ENCODE measurements around the gene INPP1. TPM values are rescaled to one million over a fixed set of nuclear protein-coding genes. Genes with fewer than 3 reads are reported as not detected.

Gene INPP1
- total RNA-seq, 1 donor from 2014 or later, result 14.7 TPM

- DNase-seq, result no peak
Measured at GRCh38 chr2:190362894-190363293, 19.5 kb downstream of the INPP1 start.

DNA sequence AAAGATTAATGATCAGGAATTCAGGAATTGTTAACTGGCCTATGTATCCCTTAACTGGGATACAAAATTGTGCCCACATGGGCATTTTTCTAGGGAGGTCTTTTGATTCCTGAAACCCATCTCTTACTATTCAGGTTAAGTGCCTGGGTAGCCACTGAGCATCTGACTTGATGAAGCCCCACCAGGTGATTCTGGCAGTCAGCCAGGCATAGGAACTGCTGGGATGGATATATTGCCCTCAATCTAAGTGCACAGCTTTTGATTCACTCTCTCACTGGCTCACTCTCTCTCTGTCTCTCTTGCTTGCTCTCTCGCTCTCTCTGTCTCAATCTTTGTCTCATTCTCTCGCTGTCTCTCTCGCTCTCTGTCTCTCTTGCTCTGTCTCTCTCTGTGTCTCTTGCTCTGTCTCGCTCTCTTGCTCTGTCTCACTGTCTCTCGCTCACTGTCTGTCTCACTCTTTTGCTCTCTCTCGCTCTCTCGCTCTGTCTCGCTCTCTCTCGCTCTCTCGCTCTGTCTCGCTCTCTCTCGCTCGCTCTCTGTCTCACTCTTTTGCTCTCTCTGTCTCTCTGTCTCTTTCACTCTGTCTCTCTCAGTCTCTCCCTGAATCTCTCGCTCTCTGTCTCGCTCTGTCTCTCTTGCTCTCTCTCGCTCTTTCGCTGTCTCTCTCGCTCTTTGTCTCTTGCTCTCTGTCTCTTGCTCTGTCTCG is 22.3 kb downstream of the INPP1 start:
- DNase-seq, result no peak

DNA sequence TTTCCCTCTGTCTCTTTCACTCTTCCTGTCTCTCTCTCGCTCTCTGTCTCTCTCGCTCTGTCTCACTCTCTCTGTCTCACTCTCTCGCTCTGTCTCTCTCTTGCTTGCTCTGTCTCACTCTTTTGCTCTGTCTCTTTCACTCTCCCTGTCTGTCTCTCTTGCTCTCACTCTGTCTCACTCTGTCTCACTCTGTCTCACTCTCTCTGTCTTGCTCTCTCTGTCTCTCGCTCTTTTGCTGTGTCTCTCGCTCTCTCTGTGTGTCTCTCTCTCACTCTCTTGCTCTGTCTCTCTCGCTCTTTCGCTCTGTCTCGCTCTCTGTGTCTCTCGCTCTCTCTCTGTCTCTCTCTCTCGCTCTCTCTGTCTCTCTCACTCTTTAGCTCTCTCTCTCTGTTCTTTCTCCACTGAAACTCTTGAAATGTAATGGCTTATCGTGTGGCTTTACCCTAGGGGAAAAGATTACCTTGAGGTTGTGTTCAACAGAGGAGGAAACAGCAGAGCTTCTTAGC is 22.9 kb downstream of the INPP1 start:
- no peak for DNase-seq

DNA sequence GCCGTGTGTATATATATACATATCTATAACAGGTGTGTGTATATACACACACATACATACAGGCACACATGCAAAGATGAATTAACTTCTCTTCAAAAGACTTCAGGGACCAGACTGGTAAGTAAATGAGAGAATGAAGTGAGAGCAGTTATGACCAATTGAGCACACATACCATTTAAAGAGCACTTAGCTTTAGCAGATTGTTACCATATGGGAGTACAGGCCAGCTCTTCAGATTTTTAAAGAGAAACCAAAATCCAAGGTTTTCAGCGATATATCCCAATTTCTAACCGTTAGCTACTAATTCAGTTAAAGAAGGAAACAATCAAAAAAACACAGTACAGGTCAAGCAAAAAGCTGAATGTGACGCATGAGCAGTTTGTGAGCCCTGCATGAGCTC is 23.7 kb downstream of the INPP1 start:
- no peak for DNase-seq

DNA sequence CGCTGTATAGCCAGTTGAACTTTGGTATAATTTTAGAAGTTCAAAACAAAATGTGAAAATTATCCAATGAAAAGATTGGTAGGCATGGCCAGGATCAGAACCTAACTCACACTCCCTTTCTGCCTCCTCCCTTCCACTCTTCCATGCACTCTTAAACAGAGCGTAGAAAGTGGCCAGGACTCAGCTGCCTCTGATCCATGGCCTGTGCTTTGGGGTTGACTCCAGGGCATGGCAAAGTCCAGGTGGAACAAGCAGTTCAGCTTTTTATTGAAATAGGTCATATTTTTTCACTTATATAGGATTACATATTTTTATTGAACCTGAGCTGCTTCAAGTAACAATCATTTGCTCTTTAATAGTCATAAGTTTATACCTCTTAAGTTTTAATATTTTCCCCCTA is 26.2 kb downstream of the INPP1 start:
- DNase-seq, result no peak

DNA sequence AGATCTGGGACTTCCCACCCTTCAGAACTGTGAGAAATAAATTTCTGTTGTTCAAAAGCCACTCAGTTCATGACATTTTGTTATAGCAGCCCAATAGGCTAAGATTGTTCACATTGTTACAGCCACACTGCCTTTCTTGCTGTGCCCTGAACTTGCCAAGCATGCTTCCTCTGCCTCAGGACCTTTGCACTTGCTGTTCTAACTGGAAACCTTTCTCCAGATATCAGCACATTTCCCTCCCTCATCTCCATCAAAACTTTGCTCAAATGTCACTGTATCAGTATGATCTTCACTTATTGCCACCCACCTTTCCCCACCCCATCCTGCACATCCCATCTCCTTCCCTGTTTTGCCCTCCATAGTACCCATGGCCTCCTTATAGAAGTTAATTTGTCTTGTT is 32.7 kb downstream of the INPP1 start:
- no peak for DNase-seq

DNA sequence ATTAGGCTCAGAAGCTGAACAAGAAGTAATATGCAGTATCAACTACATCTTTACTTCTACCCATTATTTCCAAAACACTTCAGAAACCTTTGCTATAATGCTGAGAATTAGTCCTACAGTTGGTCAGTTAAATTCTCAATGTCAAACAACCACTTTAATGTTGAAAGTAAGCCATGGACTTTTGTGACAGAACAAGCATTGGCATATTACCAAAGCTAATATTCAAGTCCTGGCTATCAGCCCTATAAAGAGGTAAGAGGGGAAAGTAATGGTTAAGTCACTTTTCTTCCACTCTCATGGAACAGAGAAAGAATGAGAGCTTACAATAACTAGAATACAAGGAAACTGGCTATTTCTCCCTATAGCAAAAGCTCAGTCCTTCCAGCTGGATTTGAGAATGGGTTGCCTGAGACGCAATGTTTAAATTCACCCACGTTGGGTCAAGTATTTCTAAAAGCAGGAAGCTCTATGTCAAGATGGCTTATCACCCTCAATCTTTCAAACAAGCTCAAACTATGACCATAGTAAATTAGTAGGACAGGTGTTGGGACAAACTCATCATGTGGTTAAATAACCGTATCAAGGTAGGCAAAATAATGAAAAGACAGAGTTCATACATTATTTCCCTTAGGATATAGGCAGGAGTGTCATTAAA is 33.3 kb downstream of the INPP1 start:
- DNase-seq, result no peak

DNA sequence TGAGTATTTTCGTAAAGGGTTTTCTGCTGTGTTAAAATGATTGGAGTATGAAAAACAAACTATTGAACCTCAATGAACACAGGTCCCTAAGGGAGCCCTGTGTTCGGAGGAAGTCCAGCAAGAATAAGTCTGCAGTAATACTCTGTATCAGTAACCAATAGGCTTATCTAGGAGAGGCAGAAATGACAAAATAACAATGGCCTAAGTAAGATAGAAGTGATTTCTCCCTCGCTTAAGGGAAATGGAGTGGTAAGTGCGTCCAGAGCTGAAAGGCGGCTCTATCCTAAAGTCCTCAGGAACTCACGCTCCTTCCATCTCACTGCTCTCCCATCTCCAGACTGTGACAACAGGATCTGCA is 35.5 kb downstream of the INPP1 start:
- no peak for DNase-seq

DNA sequence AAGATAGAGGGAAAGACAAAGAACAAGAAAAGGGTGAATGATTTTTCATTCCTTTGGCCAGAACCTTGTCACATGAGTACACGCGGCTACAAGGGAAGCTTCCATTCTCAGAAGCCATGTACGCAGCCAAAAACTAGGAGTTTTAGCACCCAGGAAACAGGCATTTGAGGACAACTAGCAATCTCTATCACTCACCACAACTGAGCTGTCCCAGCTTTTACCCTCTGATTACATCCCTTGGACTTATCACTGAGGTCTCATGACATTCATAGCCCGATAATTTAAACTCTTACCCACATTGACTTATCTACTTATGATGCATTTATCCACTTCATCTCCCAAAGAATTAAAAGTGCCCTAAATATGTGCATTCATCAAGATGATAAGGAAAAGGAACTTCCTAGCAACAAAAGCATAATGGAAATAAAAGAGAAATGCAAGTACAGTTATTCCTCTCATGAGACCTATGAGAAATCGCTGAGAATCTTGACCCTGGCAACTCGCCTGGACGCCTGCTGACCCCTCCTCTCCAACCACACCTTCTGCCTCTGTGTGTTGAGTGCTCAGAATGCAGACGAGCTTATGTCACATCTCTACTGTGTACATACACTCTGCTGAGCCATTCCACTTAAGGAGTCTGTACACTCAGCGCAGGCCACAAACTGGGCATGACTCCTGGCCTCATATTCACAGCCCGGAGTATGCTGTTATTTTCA is 36.0 kb downstream of the INPP1 start:
- no peak for DNase-seq

DNA sequence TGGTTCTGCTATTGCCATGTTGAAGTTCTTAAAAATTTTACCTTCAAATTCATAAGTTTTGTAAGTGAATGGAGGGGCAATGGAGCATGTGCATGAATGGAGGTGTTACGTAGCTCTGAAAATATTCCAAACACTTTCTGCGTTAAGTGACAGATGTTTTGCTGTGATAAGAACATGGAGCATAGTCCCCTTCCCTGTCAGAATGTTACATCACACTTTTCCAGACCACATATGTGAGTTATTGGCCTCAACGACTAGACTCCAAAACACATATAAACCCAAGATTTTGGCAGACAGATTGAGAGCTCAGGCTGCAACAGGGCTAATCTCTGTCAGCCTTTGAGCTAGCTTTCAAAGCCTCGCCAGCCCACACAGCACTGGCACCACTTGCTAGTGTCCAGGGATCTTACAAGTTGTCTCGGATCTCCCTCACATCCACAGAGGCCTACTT is 37.6 kb downstream of the INPP1 start:
- no peak for DNase-seq

GRCh38 chr2:190382851-190383250 is 39.5 kb downstream of the INPP1 start:
- DNase-seq, result peak; percentile 6

DNA sequence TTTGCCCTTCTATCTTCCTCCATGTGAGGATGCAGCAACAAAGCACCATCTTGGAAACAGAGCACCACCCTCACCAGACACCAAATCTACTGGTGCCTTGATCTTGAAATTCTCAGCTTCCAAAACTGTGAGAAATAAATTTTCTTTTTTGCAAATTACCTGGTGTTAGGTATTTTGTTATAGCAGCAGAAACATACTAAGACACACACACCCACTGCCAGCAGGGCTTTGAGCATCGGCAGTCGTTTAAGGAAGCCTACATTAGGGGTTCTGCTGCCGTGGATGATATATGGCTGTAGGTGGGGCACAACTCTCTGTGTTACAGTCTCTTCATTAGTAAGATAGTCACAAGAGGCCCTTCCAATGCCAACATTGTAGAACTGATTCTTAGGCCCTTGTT is 44.0 kb downstream of the INPP1 start:
- no peak for DNase-seq

- no peak for DNase-seq
Measured at GRCh38 chr2:190396271-190396670, 52.9 kb downstream of the INPP1 start.

DNA sequence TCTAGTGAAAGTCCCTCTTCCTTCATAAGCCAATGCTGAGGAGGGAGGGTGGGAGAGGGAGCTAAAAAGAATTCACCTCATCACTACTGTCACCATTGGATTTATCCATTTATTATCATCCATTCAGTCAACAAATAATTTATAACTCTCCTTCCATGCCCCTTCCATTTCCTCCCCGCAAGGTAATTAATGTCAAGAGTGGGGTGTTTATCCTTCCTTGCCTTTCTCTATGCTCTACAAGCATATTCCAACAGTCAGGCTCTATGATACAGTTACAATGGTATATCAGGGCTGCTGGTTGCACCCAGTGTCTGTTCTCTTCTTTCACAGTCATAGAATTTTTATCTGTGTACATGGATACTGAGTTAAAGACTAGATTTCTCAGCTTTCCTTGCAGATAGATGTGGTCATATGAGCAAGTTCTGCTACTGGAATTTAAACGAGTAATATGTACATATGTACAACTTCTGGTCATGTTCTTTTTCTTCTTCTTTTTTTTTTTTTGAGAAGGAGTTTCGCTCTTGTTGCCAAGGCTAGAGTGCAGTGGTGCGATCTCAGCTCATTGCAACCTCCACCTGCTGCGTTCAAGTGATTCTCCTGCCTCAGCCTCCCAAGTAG is 59.7 kb downstream of the INPP1 start:
- DNase-seq, result no peak

DNA sequence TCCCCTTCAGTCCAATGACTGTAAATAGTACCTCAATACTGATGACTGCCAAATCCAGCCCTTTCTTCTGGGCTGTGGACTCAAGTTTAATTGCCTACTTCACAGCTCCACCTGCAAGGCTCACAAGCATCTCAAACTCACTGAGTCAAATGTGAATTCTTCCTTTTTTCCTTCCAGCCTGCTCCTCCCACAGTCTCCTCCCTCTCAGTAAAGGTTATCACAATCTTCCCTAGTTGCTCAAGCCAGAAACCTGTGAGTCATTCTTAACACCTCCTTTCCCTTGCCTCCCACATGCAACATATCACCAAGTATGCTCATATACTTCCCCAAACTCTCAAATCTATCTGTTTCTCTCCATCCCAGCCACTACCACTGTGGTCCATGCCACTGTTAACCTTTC is 61.1 kb downstream of the INPP1 start:
- no peak for DNase-seq

- no peak for DNase-seq
Measured at GRCh38 chr2:190405070-190405469, 61.7 kb downstream of the INPP1 start.

GRCh38 chr2:190405995-190406394 is 62.6 kb downstream of the INPP1 start:
- DNase-seq, result no peak

GRCh38 chr2:190406805-190407204 is 63.4 kb downstream of the INPP1 start:
- DNase-seq, result no peak

DNA sequence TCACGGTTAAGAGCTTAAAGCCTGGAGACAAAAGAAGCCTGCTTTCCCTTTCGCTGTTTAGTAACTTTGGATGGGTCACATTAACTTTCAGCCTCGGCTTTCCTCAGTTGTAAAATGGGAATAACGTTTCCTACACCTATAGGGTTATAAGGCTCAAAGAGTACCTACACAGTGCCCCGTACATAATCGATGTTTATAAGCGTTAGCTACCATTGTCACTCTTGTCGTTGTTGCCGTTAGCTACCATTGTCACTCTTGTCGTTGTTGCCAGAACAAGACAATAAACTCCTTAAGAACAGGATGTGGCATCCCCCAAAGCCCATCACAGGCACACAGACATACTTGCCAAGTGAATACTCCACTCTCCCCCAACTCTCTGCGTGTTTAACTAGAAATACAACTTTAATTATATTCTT is 63.9 kb downstream of the INPP1 start:
- no peak for DNase-seq

DNA sequence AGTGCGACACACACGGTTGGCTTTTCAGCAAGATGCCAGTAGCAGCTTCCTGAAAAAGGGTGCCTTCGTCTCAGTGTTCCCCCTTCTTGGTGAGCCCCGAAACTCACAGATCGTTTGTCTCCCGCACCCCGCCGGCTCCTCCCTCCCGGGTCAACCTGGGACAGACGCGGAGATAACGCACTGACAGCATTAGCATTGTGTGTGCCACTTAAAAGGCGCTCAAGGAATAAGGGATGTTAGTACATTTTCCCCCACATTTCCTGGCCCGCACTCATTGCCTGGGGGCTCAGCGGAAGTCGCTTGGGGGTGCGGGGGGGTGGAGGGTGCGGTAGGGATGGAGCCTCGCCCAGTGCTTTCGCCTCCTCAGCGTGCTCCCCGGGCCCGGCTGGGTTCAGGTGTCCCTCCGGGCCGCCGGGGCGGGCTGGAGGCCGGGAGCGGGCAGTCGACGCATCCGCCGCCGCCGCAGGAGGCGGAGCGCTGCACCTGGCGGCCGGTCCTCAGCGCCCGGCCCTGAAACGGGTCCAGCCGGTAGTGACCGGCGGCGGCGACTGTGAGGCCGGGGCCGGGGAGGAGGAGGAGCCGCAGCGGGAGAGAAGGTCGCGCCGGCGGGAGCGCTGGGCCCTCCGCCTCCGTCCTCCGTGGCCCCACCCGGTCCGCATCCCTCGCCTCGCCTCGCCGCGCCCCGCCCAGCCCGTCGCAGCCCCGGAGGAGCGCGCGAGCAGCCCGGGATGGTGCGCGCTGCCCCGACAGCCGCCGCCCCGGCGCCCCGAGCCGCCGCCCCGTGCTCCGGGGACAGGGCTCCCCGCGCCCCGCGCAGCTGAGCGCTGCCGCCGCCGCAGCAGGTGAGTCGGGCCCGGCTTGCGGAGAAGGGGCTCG is 64.5 kb downstream of the INPP1 start, which contains the start of gene MFSD6:
Gene MFSD6, plus strand, starts transcription at position 694 of the 876 bp plus-strand sequence. CDS start 27,675 bp downstream, outside the sequence.
- DNase-seq, result peak; percentile 52

GRCh38 chr2:190408538-190409271 is 65.3 kb downstream of the INPP1 start:
- peak; percentile 64 for DNase-seq

Data from occipital lobe (tissue), 2 donors.